ENCODE data around the gene EWSR1.
"Not testable (repeated sequence)": the region's sequence is repeated elsewhere in the genome, so short reads cannot be mapped to it uniquely, and the experiment has no call there.

The EWSR1 gene

GRCh38 chr22:29334696-29335344, 66.8 kb downstream of the EWSR1 start:
- DNase-seq (ENCODE audit: extremely low read depth in 1 of 2, low read depth in 1 of 2), result no peak

- DNase-seq (ENCODE audit: extremely low read depth in 1 of 2, low read depth in 1 of 2), result no peak
Observed at GRCh38 chr22:29335656-29336055, 67.6 kb downstream of the EWSR1 start.

GRCh38 chr22:29336751-29337490, 68.9 kb downstream of the EWSR1 start:
- no peak for DNase-seq (ENCODE audit: extremely low read depth in 1 of 2, low read depth in 1 of 2)

- DNase-seq (ENCODE audit: extremely low read depth in 1 of 2, low read depth in 1 of 2), result no peak
Observed at GRCh38 chr22:29337631-29338284, 69.7 kb downstream of the EWSR1 start.

- no peak for DNase-seq (ENCODE audit: extremely low read depth in 1 of 2, low read depth in 1 of 2)
Observed at GRCh38 chr22:29338398-29338797, 70.3 kb downstream of the EWSR1 start.

DNA sequence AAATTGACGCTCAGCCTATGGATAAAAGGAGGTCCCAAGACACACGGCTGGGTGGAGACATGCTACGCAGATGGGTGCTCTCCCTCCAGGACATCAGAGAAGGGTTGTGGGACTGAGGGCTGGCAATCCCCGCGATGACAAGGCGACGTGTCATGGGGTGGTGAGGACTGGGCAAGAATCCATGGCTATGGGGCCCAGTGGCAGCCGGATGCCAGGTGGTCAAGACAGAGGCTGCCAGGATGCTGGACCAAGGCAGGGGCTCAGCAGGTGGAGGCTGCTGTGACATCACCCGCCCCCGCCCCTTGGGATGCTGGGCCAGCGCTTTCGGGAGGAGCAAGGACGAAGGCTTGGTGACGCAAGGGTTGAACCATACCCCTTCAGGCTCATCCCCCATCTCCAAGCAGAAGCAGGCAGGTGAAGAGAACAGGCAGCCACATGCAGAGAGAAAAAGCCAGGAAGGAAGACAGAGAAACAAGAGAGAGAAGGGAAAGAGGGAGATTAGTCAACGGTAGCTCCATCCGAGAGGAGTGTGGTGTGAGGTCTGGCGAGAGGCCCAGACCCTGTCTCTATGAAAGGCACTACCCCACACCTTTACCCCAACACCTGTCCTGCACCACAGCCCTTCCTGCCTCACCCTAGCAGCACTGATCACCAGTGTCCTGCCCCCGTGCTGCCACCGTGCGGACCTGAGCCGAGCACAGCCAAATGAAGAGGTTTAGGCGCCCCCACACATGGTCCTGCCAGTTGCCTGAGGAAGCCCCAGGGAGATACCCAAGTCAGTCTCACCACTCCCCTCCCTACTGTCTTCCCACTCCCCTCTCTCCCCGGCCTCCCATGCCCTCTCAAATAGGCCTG, 71.5 kb downstream of the EWSR1 start:
- no peak for DNase-seq (ENCODE audit: extremely low read depth in 1 of 2, low read depth in 1 of 2)

DNA sequence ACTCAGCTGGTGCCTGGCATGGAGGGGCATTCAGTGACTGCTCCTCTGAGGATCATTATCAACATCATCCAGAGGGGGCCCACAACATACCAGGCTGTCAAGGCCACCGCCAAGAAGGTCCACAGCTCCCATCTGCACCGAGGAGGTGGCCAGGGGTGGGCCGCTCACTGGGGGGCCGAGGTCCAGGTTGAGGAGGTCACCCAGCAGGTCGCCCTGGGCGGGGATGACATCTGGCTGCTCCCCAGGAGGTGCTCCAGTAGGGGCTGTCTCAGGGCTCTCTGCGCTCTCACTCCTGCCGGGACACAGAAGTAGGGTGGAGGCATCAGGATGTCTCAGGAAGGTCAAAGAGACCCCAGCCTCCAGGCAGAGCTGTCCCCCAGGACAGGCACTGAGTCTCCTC, 72.5 kb downstream of the EWSR1 start:
- DNase-seq (ENCODE audit: extremely low read depth in 1 of 2, low read depth in 1 of 2), result no peak

- DNase-seq (ENCODE audit: extremely low read depth in 1 of 2, low read depth in 1 of 2), result no peak
Observed at GRCh38 chr22:29341056-29341848, 73.2 kb downstream of the EWSR1 start.

DNA sequence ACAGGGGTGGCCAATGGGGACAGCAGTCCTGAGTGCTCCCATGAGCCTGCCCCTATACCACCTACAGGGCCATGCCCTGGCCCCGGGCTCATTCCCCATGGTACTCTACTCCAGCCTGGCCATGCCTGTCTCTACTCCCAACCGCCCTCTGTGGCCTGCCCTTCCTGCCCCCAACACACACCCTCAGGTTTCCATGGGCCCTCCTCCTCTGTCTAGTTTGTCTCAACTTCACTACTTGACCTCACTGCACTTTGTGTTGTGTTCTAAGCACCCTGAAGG, 73.7 kb downstream of the EWSR1 start:
- no peak for DNase-seq (ENCODE audit: extremely low read depth in 1 of 2, low read depth in 1 of 2)

- no peak for DNase-seq (ENCODE audit: extremely low read depth in 1 of 2, low read depth in 1 of 2)
Observed at GRCh38 chr22:29342177-29342576, 74.1 kb downstream of the EWSR1 start.

DNA sequence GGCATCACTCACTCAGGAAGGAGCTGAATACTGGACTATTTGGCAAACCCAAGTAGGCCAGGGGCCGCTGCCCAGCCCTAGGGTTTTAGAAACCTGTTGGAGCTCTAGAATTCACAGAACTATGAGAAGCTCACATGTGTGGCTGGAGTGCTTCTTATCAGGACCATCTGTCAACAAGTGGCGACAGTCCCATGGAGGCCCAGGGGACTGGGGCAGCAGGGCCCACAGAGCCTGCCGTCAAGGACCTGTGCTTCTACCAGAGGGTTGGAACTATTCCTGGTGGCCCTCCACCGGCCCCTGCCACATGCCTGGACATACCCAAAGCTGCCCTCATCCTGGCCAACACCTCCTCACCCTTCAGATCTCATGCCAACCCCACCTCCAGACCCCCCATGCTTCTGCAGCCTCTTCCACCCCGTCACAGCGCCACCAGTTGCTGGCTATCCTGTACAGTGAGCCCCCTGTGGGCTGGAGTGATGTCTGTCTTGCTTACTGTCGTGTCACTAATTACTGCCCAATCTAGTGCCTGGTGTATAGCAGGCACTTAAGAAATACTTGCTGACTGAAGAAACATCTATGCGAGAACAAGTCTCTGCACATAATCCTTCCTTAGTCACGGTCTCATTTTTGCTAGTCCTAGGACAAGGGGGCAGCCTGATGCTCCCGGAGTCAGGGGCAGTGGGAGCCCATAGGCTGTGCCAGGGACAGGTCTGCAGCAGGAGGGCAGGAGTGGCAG, 74.7 kb downstream of the EWSR1 start:
- DNase-seq (ENCODE audit: extremely low read depth in 1 of 2, low read depth in 1 of 2), result no peak

DNA sequence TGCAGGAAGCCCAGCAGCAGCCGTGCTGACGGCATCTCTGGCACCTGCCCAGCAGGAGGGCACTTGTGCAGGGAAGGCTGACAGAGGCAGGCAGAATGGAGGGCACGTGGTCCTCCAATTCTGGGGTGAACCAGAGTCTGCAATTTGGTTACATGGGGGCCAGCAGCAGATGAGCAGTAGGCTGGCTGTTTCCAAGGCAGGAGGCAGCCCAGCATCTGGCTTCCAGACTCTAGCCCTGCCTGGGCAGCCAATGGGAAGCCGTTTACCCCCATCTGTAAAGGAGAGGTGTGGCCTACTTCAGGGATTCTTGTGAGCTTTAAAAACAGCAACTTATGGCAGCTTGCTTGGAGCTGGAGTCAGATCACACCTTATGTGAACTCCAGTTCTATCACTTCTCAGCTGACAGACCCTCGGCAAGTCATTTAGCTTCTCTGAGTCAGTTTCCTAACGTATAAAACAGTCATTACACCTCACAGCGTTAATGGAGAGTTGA, 75.3 kb downstream of the EWSR1 start:
- no peak for DNase-seq (ENCODE audit: extremely low read depth in 1 of 2, low read depth in 1 of 2)

DNA sequence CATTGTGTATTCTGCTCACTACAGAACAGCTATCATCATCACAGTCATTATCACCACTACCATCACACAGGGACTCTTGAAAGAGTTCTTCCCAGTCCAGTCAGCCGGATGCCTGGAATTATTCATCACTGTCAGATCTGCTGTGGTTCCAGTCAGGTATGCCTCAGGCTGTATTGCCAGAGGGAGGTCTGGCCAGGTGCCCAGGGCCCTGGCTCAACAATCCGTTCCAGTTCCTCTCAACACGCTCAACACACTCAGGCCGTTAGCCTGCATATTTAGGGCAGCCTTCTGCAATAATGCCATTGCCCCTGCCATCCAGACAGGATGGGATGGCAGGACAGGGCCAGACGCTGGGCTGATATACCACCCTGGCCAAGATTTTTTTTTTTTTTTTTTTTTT, 76.1 kb downstream of the EWSR1 start:
- no peak for DNase-seq (ENCODE audit: extremely low read depth in 1 of 2, low read depth in 1 of 2)

- DNase-seq (ENCODE audit: extremely low read depth in 1 of 2, low read depth in 1 of 2), result not testable (repeated sequence)
Observed at GRCh38 chr22:29344889-29345288, 76.8 kb downstream of the EWSR1 start.

GRCh38 chr22:29345932-29346331, 77.9 kb downstream of the EWSR1 start:
- DNase-seq (ENCODE audit: extremely low read depth in 1 of 2, low read depth in 1 of 2), result no peak

DNA sequence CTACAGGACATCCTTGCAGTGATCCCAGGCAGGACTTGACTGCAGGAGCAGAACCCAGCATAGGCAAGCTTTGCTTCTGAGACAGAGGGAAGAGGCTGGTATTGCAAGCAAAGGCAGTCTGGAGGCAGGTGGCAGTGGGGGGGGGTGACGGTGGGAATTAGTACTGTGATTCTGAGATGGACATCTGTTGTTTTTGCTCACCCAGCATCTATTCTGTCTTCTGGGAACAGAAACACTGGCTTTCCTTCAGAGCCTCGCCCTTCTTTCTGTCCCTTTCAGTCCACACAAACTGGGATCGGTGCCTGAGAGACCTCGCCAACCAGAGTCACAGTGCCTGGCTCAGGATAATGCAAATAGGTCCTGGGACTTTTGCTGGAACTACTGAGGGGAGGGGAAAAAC, 78.6 kb downstream of the EWSR1 start:
- DNase-seq (ENCODE audit: extremely low read depth in 1 of 2, low read depth in 1 of 2), result no peak

- no peak for DNase-seq (ENCODE audit: extremely low read depth in 1 of 2, low read depth in 1 of 2)
Observed at GRCh38 chr22:29348041-29348440, 80.0 kb downstream of the EWSR1 start.

- DNase-seq (ENCODE audit: extremely low read depth in 1 of 2, low read depth in 1 of 2), result no peak
Observed at GRCh38 chr22:29348956-29349355, 80.9 kb downstream of the EWSR1 start.
